ENCODE data around the gene RANBP10. TPM values are rescaled to one million over a fixed set of nuclear protein-coding genes. Genes with fewer than 3 reads are reported as not detected.

Gene RANBP10
- total RNA-seq, 1 donor from 2014 or later: 11.4 TPM

DNA sequence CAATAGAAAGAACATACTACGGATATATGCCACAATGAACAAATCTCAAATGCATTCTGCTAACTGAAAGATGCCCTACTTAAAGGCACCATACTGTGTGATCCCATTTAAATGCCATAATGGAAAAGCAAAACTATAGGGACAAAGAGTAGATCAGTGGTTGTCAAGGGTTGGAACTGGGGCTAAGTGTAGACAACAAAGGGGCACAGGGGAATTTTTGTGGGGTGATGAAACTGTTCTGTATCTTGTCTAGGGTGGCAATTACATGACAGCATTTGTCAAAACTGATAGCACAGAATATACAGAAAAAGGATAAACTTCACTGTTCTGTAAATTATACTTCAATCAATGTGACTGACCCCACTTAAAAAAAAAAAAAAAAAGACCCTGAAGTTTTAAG lies 104.9 kb downstream of the RANBP10 start:
- H3K9me3 ChIP-seq (ENCODE audit: low read depth): no peaks in the 10 kb centered on the region
- no peak for DNase-seq (ENCODE audit: low spot score)
- H3F3A ChIP-seq (ENCODE audit: low read depth): no peaks in the 10 kb centered on the region
- no peak overlapping the region for H3K4me3 ChIP-seq
- Mint-ChIP-seq H3K4me3 (no peak overlapping the region), H3K27ac (no peak overlapping the region), H3K27me3 (ENCODE audit: insufficient read depth, low read depth) (peaks cover 2% of the 10 kb centered on the region), H3K9me3 (peaks cover 3% of the 10 kb centered on the region), H3K4me1 (peaks cover 7% of the 10 kb centered on the region), H3K36me3 (peaks cover 12% of the 10 kb centered on the region)
- peaks cover 60% of the 10 kb centered on the region for H3K79me2 ChIP-seq (ENCODE audit: low read depth)
- H3K9ac ChIP-seq: no peak overlapping the region
- no peak overlapping the region for H2AFZ ChIP-seq (replicated peaks)
- H3K27ac ChIP-seq: no peak overlapping the region
- H3K27me3 ChIP-seq: no peaks in the 10 kb centered on the region
- peaks cover 23% of the 10 kb centered on the region for H4K20me1 ChIP-seq (ENCODE audit: low read depth)
- H3K4me2 ChIP-seq: no peak overlapping the region
- no peaks in the 10 kb centered on the region for H3K4me1 ChIP-seq
- TF ChIP-seq EZH2 (IDR thresholded peaks at IDR 0.05) (no peak), CTCF (IDR thresholded peaks at IDR 0.05) (no peak), EZH2phosphoT487 (IDR thresholded peaks at IDR 0.05) (no peak)
- no peaks in the 10 kb centered on the region for H3K36me3 ChIP-seq

- no peak for DNase-seq (ENCODE audit: low spot score)
- no peak overlapping the region for H3K27ac Mint-ChIP-seq
- Histone ChIP-seq H4K20me1 (ENCODE audit: low read depth) (peaks cover 19% of the 10 kb centered on the region), H3K36me3 (no peaks in the 10 kb centered on the region), H3K27ac (no peak overlapping the region), H3K4me1 (no peaks in the 10 kb centered on the region), H3K9me3 (ENCODE audit: low read depth) (no peaks in the 10 kb centered on the region), H3K4me3 (no peak overlapping the region), H3F3A (ENCODE audit: low read depth) (no peaks in the 10 kb centered on the region), H3K9ac (no peak overlapping the region), H2AFZ (replicated peaks) (no peak overlapping the region), H3K79me2 (ENCODE audit: low read depth) (peaks cover 40% of the 10 kb centered on the region), H3K4me2 (no peak overlapping the region), H3K27me3 (no peaks in the 10 kb centered on the region)
- H3K27me3 Mint-ChIP-seq (ENCODE audit: insufficient read depth, low read depth): peaks cover 2% of the 10 kb centered on the region
- no peak overlapping the region for H3K4me3 Mint-ChIP-seq
- peaks cover 3% of the 10 kb centered on the region for H3K9me3 Mint-ChIP-seq
- peaks cover 12% of the 10 kb centered on the region for H3K36me3 Mint-ChIP-seq
- H3K4me1 Mint-ChIP-seq: peaks cover 7% of the 10 kb centered on the region
- TF ChIP-seq EZH2 (IDR thresholded peaks at IDR 0.05) (no peak), EZH2phosphoT487 (IDR thresholded peaks at IDR 0.05) (no peak), CTCF (IDR thresholded peaks at IDR 0.05) (no peak)
These were observed 107.1 kb downstream of the RANBP10 start for GRCh38 chr16:67699265-67699664.

DNA sequence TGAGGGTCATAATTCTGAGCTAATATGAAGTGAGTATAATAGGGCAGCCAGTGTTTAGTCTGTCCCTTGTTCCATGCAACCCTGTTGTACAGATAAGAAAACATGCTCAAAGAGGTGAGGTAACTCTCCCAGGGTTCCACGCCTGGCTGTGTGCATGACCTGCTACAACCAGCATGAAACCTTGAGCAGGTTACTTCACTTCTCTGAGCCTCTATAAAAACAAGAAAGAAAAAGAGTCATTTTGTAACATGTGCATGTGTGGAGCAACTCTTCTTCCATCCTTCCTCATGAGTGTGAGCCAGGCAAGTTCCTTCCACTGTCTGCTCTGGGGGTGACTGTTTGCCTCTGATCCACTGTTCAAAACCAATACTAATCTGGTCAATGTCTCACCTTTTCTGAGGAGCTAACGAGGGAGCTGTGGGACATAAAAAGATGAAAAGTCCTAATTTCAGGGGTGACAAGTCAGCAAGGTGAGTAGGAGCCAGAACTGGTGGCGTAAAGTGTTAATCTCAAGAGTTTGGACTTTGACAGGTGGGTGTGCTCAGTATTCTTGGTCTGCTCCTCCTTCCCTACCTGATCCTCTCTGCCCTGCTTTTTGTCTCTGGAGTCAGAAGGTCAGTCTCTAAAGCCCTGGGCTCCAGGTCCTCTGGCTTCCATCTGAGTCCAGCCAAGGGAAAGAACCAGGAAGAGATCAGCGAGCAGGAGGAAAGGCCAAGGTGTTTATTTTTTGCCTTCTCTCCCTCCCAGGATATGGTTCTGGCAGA lies 108.8 kb downstream of the RANBP10 start:
- Histone ChIP-seq H3K27me3 (no peaks in the 10 kb centered on the region), H2AFZ (replicated peaks) (no peak overlapping the region), H3K9me3 (ENCODE audit: low read depth) (no peaks in the 10 kb centered on the region), H3K9ac (no peak overlapping the region), H3K79me2 (ENCODE audit: low read depth) (peaks cover 28% of the 10 kb centered on the region), H4K20me1 (ENCODE audit: low read depth) (peaks cover 15% of the 10 kb centered on the region), H3K4me1 (no peaks in the 10 kb centered on the region), H3K36me3 (no peaks in the 10 kb centered on the region), H3K27ac (no peak overlapping the region), H3K4me3 (no peak overlapping the region), H3K4me2 (no peak overlapping the region), H3F3A (ENCODE audit: low read depth) (no peaks in the 10 kb centered on the region)
- Mint-ChIP-seq H3K27ac (no peak overlapping the region), H3K36me3 (peaks cover 12% of the 10 kb centered on the region), H3K4me3 (no peak overlapping the region), H3K9me3 (peaks cover 3% of the 10 kb centered on the region), H3K27me3 (ENCODE audit: insufficient read depth, low read depth) (peaks cover 2% of the 10 kb centered on the region), H3K4me1 (peaks cover 7% of the 10 kb centered on the region)
- DNase-seq (ENCODE audit: low spot score): no peak
- TF ChIP-seq CTCF (IDR thresholded peaks at IDR 0.05): no peak
- no peak for TF ChIP-seq EZH2 (IDR thresholded peaks at IDR 0.05)
